Activated CD4-positive, alpha-beta T cell treated with anti-CD3 and anti-CD28 coated beads, Interleukin-2, amount 50 U/mL, for 48 hours (primary cell): ENCODE data around the gene CD44.
A peak's percentile ranks its signal among the peaks of the same experiment; 100 is the strongest.

Source experiments
- DNase-seq, 2 experiments: peaks; one replicate each; pipeline ENCODE4 v3.0.0-alpha.2; 2020

CD44 gene

DNA sequence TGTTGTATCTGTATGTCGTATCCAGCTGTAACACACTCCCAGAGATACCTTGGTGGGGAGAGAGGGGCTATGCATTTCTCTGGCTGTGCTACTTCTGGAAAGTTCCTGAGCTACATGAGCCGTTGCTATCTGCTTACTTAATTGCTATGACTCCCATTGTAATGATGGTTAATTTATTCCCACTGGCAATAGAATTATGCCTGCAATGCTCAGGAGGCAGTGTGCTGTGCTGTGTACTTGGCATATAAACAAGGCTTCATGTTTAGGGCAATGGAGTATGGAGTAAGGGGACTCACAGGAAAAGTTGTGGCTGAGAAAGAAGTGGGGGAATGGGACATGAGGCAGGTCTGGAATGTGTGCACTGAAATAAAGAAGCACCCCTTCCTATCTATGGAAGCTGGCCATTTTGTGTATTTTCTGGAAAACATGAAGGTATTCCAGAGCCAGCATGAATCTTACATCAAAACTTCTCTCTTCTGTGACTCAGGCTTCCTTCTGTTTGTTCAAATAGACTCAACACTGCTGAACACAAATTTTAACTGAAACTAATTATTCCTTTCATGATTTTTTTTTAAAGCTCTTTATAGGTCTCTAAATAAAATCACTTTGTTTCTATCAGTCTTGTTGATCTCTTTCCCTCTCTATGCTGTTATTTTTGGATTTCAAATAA, 40.6 kb downstream of the CD44 start:
- no peak for DNase-seq

DNA sequence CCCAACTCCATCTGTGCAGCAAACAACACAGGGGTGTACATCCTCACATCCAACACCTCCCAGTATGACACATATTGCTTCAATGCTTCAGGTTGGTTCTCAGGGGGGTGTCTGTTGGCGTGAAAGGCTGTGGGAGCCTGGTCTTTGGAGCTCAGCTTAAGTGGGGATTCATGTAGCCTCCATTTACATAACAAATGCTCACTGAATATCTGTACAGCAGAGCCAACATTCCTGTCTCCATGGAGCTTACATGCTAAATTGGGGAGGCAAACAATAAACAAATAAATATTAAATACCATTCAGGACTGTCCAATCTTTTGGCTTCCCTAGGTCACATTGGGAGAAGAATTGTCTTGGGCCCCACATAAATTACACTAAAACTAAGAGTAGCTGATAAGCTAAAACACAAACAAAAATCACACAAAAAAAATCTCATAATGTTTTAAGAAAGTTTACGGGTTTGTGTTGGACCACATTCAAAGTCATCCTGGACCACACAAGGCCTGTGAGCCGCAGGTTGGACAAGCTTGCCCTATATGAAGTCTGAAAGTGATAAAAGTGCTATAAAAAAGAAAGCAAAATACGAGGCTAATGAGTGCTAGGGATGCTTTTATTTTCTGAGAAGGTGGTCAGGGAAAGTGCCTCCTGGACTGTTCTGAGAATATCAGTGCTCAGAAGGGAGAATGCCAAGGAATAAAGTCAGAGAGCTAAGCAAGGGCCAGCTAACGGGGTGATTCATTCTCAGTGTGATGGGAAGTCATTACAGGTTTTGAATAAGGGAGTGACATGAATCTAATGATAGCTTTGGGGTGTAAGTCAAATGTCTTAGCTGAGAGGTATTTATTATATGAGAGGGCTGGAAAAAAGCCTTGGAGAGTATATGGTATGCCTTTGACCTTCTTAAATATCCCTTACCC, 41.6 kb downstream of the CD44 start:
- no peak for DNase-seq

DNA sequence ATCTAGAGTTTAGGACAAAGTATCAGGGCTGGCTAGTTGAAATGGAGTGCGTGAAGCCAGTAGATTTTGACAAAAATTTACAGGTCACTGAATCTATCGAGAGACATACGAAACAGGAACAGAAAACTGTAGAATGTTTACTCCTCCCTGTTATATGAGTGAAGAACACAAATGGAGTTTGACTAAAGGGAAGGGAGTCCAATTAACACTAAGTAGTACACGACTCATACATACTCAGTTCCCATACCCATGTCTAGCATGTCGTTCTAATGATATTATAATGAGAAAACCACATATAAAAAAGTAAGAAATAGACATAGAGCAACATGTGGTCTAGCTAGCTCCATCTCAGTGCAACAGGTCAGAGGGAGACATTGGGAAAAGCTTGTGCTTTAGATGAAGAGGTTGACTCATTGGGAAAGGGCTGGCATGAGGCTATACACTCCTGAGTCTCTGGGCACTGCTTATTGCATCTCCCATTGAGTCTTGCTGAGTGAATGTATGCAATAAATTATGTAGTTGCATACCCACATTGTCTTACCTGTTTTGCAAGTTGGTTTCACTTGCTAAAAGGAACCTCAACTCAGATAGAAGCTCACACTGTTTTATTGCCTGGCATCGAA, 43.5 kb downstream of the CD44 start:
- DNase-seq, result no peak

DNA sequence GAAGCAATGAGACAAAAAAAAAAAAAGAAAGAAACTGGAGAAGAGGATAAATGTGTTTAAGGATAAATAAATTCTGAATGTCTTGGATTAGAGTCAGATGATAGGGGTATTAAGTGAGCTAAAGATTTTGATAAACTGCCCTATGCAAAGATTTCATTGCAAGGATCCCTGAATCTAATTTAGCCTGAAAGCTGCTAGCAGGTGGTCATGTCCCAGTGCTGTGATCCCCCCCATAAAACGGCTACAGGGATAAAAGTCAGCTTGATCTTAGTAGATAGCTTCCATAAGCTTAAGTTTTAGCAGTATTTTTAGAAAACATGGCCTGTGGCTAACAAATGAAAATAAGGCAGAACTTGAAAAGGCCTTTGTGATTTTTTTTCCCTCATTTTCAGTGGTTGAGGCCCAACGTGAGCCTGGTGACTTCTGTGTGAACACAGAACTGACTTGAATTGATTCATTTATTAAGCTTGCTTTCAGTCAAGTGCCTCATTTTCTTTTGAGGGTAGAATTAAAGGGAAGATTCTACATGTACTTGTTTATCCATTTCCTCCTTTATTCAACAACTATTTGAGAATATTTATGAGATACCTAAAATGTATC, 44.5 kb downstream of the CD44 start:
- no peak for DNase-seq

DNA sequence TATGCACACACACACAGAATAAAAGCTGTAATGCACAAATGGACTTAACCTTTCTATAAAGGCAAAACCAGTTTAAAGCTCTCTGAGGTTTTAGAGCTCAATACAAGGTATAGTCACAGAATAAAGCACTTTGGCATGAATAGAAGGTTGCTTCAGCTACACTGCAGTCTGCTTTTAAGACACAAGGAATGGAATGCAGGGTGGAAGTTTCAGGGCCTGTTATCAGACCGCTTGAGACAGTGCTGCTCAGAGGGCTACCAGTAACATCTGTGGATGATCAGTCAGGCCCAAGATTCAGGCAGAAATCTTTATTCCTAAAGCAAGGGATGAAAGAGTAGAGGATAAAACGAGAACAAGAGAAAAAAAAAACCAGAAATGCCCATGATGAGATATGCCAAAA, 46.7 kb downstream of the CD44 start:
- DNase-seq, result no peak

DNA sequence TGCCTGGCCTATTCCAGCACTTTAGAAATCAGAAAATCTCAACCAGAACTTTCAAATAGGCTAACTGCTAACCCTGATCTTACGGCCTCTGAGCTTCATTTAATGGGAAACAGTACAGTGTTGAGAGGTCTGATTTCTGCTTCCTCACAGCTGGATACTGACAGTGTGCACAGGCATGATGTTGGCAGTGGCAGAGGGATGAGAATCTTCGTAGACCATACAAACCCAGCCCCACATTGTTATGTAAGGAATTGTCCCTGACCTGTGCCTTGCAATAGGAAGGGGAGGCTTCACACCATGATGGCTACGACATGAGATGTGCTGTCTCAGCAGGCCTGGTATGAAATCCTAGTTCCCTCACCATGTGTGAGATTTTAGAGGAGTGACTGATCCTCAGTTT, 49.0 kb downstream of the CD44 start:
- no peak for DNase-seq

DNA sequence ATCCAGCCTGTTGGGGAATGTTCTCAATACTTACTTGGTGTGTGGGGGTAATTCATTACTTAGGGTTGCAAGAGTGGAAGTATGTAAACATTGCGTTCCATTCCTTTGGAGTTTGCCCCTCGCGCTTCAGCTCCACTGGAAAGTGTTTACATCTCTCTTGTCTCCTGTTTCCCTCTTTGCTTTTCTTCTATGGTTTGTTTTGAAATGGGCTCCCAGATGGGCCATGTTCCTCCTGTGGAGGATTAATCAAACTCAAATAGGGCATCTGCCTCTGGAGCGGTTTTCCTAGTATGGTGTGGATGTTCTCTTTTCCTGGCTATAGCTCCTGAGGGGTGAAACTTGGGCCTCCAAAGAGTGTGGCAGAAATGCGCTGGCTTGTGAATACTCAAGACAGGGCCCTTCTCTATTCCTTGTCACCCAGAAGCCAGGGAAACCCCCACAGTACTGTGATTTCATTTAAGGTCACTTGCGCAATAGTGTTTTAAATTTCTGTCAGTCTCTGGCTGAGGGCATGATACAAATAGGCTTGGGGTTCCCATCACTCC, 51.9 kb downstream of the CD44 start:
- no peak for DNase-seq

DNA sequence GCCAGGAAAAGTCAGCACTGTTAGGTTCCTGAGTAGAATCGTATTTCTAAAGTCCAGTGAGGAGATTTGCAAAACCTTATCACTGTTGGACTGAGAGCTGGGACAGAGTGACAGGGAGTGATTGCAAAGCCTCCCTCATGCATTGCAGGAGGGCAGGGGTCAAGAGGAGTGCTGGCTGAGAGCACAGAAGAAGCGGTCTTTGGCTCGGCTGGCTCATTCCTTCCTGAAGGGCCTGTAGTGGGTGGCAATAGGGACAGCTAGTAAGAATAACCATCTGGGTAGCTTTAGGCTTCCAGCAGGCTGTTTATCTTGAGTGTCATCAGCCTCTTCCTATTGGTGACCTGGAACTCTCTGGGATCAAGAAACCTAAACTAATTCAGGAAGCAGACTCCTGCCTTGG, 53.4 kb downstream of the CD44 start:
- DNase-seq, result no peak

DNA sequence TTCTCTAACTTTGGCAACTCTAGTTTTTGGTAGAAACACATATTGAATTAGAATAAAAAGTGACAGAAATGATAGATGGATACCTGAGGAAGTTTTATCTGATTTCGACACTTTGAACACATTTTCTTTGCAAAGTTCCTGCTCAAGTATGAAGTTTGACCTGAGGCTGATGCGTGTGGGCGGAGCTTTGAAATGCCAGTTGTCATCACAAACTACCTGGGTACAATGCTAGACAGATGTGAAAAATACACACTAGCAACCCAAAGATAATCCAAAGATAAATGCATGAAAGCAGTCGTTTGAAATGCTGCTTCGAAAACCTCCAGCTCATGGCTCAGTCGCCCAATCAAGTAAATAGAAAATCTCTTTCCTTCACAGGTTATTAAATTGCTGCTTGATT, 54.8 kb downstream of the CD44 start:
- no peak for DNase-seq

DNA sequence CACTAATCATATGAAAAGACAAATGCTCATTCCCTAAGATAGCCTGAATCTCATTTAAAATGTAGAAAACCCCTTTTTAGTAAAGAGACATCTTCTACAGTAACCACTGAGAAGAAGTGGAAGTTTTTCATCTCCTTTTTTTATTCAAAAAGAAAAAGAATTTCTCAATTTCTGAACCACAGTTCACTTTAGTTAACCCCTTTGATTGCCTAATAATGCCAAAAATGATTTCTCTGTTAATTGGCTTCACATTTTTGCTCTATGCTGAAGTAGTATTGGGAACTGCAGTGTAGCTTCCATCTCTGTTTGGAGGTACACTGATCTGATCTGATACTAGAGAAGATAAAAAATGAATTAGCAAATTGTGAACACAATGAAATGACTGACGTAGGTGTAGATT, 58.3 kb downstream of the CD44 start:
- DNase-seq, result no peak

DNA sequence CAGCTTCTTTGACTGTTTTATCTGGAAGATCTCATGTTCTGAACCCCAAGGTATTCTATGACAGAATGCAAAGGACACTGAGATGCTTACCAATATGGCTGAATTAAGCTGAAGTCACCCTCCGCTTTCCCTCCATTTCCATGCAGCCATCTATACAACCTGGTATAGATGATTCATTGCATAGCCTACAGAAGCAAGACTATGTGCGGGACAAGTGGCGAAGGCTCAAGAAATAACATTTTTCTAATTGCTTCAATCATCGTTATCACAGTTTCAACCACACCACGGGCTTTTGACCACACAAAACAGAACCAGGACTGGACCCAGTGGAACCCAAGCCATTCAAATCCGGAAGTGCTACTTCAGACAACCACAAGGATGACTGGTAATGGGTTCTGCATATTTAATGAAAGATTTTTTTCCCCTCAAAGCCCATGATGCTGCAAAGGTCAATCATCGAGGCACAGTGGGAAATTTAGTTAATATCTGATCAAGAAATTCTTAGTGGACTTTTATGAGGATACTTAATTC, 61.9 kb downstream of the CD44 start:
- DNase-seq, result no peak

DNA sequence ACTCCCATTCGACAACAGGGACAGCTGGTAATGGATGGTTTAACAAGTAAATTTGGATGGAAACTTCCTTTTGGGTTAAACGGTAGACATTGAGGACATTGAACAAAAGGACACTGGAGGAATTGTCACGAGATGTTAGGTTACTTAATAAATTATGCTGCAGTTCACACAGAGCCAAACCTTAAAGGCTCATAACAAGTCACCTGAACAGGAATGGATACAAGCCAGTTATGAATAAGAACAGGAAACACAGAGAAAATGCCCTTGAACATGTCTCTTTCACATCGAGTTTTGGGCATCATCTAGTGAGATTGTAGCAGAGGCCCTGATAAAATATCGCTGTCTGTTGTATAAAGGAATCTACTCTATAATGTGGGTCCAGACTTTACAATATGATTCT, 65.6 kb downstream of the CD44 start:
- no peak for DNase-seq

DNA sequence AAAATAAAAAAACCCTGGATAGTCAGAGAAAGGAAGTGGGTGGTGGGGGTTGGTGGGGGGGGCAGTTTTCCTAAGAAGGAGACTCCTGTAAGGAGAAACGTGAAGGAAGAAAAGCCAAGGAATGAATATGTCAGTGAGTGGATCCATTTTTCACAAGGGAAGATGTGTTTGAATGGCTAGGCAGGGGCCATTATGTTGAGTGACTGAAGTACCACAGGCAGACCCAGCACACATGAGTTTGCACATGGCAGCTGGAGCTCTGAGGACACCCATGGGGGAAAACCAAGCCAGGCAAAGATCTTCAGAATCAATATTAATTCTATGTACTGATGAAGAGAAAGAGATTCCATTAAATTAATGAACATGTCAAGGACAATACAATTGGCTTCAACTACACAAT, 67.6 kb downstream of the CD44 start:
- DNase-seq, result no peak

DNA sequence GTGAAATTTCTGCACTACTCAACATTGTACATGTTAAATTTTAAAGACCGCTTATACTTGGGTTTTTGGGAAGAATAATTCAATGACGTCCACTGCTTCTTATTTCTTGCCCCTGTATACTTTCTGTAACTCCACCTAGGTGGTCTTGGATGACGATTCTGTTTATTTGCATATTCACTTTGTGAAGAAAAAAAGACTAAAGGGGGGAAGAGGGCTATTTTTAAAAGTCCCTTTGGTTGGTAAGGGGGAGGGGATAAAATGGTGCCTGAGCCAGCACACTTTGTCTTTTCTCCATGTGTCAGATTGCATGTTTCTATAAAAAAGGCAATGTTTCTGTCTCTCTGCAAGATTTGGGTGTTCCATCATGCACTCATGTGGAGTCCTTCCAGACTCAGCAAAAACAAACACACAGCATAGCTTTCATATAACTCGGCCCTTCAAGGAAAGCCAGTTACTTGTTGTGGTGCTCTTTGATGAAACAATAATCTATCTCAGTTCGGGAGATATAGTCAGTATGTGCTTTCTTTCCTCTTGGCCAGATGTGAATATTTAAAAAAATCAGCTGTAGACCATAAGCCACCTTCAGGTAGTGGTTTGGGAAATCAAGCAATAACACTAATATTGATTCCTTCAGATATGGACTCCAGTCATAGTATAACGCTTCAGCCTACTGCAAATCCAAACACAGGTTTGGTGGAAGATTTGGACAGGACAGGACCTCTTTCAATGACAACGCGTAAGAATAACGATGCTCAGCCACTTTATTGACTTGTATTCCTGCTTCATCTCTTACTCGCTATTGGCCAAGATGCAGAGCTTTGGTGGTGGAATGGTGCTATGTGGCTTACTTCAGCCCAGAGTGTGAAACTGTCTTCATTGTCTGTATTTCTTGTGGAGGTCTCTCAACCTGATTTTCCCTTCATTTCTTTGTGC, 68.8 kb downstream of the CD44 start:
- DNase-seq, result no peak

DNA sequence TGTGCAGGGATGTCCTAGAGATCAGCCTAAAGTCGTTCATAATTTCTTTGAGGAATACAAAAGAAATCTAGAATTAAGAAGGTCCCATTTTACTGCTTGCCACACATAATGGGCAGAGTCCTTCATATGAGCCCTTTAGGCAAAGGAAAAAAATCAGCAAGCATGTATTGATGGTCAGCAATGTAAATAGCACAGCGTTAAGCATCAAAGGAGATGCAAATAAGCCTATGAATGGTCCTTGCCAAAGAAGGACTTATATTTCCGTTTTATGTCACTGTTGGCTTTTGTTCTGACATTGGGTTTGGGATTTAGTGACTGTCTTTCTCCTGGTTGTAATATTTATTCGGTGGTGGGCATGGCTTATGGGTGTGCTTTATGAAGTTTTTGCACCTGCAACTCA, 69.8 kb downstream of the CD44 start:
- DNase-seq, result no peak

DNA sequence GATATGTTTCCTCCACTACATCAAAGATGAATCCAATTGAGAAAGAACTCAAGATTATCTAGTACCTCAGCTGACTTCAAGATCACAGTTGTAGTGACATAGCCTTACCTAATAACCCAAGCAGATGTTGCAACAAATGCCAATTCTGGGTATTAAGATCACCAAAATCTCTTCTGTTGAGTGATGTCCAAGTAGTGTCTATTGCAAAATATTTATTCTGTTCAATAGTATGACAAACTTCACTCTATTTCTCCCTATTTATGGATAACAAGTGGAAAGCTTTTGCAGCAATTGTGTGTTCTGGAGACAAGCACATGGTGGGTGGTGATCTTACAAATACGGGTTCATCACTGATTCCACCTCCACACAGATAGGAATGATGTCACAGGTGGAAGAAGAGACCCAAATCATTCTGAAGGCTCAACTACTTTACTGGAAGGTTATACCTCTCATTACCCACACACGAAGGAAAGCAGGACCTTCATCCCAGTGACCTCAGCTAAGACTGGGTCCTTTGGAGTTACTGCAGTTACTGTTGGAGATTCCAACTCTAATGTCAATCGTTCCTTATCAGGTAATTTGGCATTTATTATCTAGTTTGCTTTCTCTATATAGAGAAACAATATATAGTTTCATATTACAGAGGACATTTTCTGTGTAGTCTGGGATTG, 72.0 kb downstream of the CD44 start:
- DNase-seq, result no peak

DNA sequence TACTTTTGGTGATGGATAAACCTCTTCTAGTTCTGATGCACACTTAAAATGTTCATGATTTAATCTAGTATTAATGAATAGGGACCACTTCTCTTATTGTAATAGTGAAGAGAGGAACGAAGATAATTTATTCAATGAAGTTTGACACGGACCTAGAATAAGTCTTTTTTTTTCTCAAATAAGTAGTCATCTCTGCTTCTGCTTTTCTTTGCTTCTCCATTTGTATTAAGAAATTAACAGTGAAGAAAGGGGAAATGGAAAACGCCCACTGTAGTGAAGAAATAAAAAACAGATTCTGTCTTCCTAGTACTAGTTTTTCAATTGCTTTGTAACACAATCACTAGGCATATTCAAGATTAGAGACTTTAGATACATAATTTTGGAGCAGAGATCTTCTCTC, 73.0 kb downstream of the CD44 start:
- DNase-seq, result no peak

DNA sequence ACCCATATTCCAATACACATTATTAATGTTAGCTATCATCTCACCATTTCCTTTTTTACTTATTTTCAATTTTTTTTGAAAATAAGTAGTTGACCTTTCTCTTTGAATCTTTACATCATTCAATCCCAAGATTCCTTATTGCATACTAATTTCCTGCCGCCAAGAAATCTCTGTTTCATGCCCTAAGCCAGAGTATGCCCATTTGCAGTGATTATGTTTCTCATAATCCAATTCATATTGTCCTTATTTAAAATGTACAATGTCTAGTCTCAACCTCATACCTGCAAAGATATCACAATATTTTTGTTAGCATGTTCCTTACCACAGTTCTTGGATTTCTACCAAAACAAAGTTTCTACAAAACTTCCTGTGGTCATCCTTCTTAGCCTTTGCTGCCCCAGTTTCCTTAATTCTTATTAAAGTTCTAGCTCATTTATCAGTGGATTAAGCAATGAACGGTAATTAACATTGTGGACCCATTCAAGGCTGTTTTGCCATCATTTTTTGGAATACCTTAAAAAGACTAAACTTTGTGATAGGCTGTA, 75.3 kb downstream of the CD44 start:
- no peak for DNase-seq

DNA sequence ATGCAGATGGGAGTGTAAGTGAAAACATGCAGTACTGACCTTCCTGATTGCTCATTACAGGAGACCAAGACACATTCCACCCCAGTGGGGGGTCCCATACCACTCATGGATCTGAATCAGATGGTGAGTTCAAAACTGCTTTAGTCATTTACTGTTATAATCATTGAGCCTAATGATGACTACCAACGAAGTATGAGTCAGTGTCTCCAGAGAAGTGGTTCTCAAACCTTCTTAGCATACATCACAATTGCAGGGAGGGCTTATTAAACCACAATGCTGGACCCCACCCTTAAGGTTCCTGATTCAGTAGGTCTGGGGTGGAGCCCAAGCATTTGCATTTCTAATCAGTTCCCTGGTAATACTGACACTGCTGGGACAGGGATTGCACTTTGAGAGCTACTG, 75.8 kb downstream of the CD44 start:
- DNase-seq, result peak; percentile 42 to 58

DNA sequence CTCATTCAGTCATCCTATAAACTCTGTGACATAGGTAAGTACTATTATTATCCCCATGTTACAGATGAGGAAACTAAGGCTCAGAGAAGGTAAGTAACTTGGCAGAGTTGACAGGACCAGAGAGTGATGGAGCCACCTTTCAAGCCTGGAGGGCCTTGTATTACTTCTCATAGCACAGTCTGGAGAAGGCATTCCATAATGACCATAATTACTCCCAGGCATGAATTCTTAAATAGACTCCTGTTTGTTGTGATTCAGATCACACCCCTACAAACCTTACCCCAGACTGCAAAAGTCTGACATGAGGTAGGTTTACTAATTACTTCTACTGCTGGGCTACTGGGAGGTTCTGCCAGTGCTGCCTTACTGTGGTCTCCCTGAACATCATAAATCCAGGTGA, 77.0 kb downstream of the CD44 start:
- DNase-seq, result no peak
